ENCODE measurements around the gene SRRT. TPM values are rescaled to one million over a fixed set of nuclear protein-coding genes. Genes with fewer than 3 reads are reported as not detected.
A peak's percentile ranks its signal among the peaks of the same experiment; 100 is the strongest.

SRRT gene
- total and polyA plus RNA-seq, 4 donors = 27.2 to 45.0 (median 30.3) TPM

DNA sequence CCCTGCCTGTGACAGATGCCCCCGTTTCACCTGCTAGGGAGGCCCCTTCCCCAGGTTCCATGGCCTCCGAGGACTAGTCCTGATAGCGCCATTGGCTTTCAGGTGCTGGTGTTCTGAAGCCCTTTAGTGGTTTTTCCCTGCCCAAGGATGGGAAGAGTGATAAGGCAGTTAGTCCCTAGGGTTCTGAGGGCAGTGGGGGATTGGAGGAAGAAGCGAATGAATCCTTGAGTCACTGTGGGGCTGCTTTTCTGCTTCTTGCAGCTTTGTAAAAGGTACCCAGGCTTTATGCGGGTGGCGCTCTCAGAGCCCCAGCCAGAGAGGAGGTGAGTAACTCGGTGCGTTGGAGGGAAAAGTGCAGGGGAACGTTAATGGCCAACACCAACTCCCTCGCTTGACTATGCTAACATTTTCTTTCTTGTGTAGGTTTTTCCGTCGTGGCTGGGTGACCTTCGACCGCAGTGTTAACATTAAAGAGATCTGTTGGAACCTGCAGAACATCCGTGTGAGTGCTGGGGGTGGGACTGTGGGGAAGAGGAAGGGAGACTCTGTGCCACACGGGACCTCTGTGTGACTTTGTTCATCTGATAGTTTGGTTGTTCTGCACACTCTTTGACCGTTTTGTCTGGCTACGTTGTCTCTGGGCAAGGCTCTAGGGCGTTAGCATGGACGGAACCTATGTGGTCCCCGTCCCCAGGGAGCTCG is 10.7 kb downstream of the SRRT start:
- WGBS = 81% methylated on average over 22 of the region's 22 CpGs
- TF ChIP-seq YY1 (IDR thresholded peaks at IDR 0.05) (no peak), CTCF (IDR thresholded peaks at IDR 0.05; ENCODE audit: low read depth, low read length, missing input control) (no peak), HNF4A (conservative IDR thresholded peaks at IDR 0.05) (peak in 1 of 2 donors; percentile 47), RAD21 (IDR thresholded peaks at IDR 0.05) (no peak), SP1 (IDR thresholded peaks at IDR 0.05) (peak; percentile 34), EGR1 (IDR thresholded peaks at IDR 0.05; ENCODE audit: low read depth in 2 of 2) (no peak)
- H3K36me3 ChIP-seq (ENCODE audit: control insufficient read depth in 4 of 4, insufficient read depth in 3 of 4, low read depth in 1 of 4, low read length in 3 of 4) = peaks cover 25 to 69% (median 58%) of the 10 kb centered on the region in 4 donors
- H3K9me3 ChIP-seq (ENCODE audit: control insufficient read depth in 4 of 4, low read length in 3 of 4) = no peaks in the 10 kb centered on the region
- no peak for DNase-seq (ENCODE audit: low spot score)
- H3K4me1 ChIP-seq (ENCODE audit: control insufficient read depth in 4 of 4, insufficient read depth in 4 of 4, low read length in 3 of 4) = peaks cover 16 to 33% (median 26%) of the 10 kb centered on the region in 4 donors
- no peak overlapping the region for H3K9ac ChIP-seq (ENCODE audit: low read depth in 1 of 2, low read length in 2 of 2)
- H3K27me3 ChIP-seq (ENCODE audit: control insufficient read depth in 4 of 4, insufficient read depth in 4 of 4, low read length in 3 of 4) = no peaks in the 10 kb centered on the region
- no peak overlapping the region for H3K27ac ChIP-seq (ENCODE audit: low read depth in 1 of 2, low read length in 2 of 2)
- H3K4me3 ChIP-seq (ENCODE audit: low read depth in 1 of 3, low read length in 3 of 3) = no peak overlapping the region

- DNase-seq (ENCODE audit: low spot score) = no peak
- Histone ChIP-seq H3K27me3 (ENCODE audit: control insufficient read depth in 4 of 4, insufficient read depth in 4 of 4, low read length in 3 of 4) (no peaks in the 10 kb centered on the region), H3K9ac (ENCODE audit: low read depth in 1 of 2, low read length in 2 of 2) (no peak overlapping the region), H3K36me3 (ENCODE audit: control insufficient read depth in 4 of 4, insufficient read depth in 3 of 4, low read depth in 1 of 4, low read length in 3 of 4) (peaks cover 23 to 65% (median 55%) of the 10 kb centered on the region in 4 donors), H3K9me3 (ENCODE audit: control insufficient read depth in 4 of 4, low read length in 3 of 4) (no peaks in the 10 kb centered on the region), H3K4me3 (ENCODE audit: low read depth in 1 of 3, low read length in 3 of 3) (no peak overlapping the region), H3K27ac (ENCODE audit: low read depth in 1 of 2, low read length in 2 of 2) (no peak overlapping the region), H3K4me1 (ENCODE audit: control insufficient read depth in 4 of 4, insufficient read depth in 4 of 4, low read length in 3 of 4) (peaks cover 16 to 35% (median 26%) of the 10 kb centered on the region in 4 donors)
- WGBS = 93% methylated on average over 27 of the region's 27 CpGs
- TF ChIP-seq YY1 (IDR thresholded peaks at IDR 0.05) (no peak), ATF3 (IDR thresholded peaks at IDR 0.05) (no peak), ZBTB33 (IDR thresholded peaks at IDR 0.05) (no peak), FOXA2 (IDR thresholded peaks at IDR 0.05) (no peak), HNF4A (conservative IDR thresholded peaks at IDR 0.05) (no peak), HNF4G (IDR thresholded peaks at IDR 0.05) (no peak), SP1 (IDR thresholded peaks at IDR 0.05) (no peak), GABPA (IDR thresholded peaks at IDR 0.05 in 1 of 2, conservative IDR thresholded peaks at IDR 0.05 in 1 of 2) (no peak), CTCF (IDR thresholded peaks at IDR 0.05; ENCODE audit: low read depth, low read length, missing input control) (no peak), RAD21 (IDR thresholded peaks at IDR 0.05) (no peak), NR2F2 (IDR thresholded peaks at IDR 0.05) (no peak), EGR1 (IDR thresholded peaks at IDR 0.05; ENCODE audit: low read depth in 2 of 2) (no peak), TAF1 (conservative IDR thresholded peaks at IDR 0.05) (no peak)
- TF ChIP-seq, protein P1, sequence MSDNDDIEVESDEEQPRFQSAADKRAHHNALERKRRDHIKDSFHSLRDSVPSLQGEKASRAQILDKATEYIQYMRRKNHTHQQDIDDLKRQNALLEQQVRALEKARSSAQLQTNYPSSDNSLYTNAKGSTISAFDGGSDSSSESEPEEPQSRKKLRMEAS (IDR thresholded peaks at IDR 0.05) = no peak
- TF ChIP-seq, protein P2, sequence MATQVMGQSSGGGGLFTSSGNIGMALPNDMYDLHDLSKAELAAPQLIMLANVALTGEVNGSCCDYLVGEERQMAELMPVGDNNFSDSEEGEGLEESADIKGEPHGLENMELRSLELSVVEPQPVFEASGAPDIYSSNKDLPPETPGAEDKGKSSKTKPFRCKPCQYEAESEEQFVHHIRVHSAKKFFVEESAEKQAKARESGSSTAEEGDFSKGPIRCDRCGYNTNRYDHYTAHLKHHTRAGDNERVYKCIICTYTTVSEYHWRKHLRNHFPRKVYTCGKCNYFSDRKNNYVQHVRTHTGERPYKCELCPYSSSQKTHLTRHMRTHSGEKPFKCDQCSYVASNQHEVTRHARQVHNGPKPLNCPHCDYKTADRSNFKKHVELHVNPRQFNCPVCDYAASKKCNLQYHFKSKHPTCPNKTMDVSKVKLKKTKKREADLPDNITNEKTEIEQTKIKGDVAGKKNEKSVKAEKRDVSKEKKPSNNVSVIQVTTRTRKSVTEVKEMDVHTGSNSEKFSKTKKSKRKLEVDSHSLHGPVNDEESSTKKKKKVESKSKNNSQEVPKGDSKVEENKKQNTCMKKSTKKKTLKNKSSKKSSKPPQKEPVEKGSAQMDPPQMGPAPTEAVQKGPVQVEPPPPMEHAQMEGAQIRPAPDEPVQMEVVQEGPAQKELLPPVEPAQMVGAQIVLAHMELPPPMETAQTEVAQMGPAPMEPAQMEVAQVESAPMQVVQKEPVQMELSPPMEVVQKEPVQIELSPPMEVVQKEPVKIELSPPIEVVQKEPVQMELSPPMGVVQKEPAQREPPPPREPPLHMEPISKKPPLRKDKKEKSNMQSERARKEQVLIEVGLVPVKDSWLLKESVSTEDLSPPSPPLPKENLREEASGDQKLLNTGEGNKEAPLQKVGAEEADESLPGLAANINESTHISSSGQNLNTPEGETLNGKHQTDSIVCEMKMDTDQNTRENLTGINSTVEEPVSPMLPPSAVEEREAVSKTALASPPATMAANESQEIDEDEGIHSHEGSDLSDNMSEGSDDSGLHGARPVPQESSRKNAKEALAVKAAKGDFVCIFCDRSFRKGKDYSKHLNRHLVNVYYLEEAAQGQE (IDR thresholded peaks at IDR 0.05) = no peak
Measured at GRCh38 chr7:100886142-100886935, 11.4 kb downstream of the SRRT start.

All from liver (tissue), 9 donors.